ENCODE results near the gene TLE6. TPM values are rescaled to one million over a fixed set of nuclear protein-coding genes. Genes with fewer than 3 reads are reported as not detected.
A peak's percentile ranks its signal among the peaks of the same experiment; 100 is the strongest.

TLE6 gene
- total and polyA plus RNA-seq, 2 of the 13 experiments (the other 11 are each of a cell fraction or from before 2014, with no cell fraction given) = 0.24 to 5.5 TPM

- TF ChIP-seq ZNF513 (CRISPR knock-in tag; conservative IDR thresholded peaks at IDR 0.05) (no peak), ZNF496 (CRISPR knock-in tag; IDR thresholded peaks at IDR 0.05; ENCODE audit: insufficient replicate concordance) (no peak), ATAD3A (CRISPR knock-in tag; IDR thresholded peaks at IDR 0.05) (no peak), PITX1 (CRISPR knock-in tag; IDR thresholded peaks at IDR 0.05) (no peak; the same call in 1 of the 2 replicates), DNMT3B (CRISPR knock-in tag; conservative IDR thresholded peaks at IDR 0.05) (no peak), POLR2AphosphoS2 (IDR thresholded peaks at IDR 0.05; ENCODE audit: low read depth, low read length) (no peak), NR2F2 (IDR thresholded peaks at IDR 0.05; ENCODE audit: borderline replicate concordance, low read depth) (no peak), ZNF382 (CRISPR knock-in tag; IDR thresholded peaks at IDR 0.05; ENCODE audit: borderline replicate concordance) (no peak), ZNF329 (CRISPR knock-in tag; IDR thresholded peaks at IDR 0.05; ENCODE audit: low read depth) (no peak), ZNF879 (CRISPR knock-in tag; IDR thresholded peaks at IDR 0.05) (no peak), ZNF230 (CRISPR knock-in tag; IDR thresholded peaks at IDR 0.05) (0 out of 2 replicates have a peak, but pooled peaks have one; percentile 41), ZKSCAN5 (CRISPR knock-in tag; IDR thresholded peaks at IDR 0.05) (no peak), KDM4B (CRISPR knock-in tag; IDR thresholded peaks at IDR 0.05) (no peak), CHD4 (IDR thresholded peaks at IDR 0.05; ENCODE audit: borderline replicate concordance, low read length) (no peak), ZSCAN25 (CRISPR knock-in tag; IDR thresholded peaks at IDR 0.05) (peak; percentile 52; the same call in 1 of the 2 replicates), SRSF4 (IDR thresholded peaks at IDR 0.05; ENCODE audit: low read depth, low read length, poor library complexity, severe bottlenecking) (no peak), MED1 (CRISPR knock-in tag; IDR thresholded peaks at IDR 0.05) (peak; percentile 61; the same call in 1 of the 2 replicates), ZFP36L1 (CRISPR knock-in tag; IDR thresholded peaks at IDR 0.05) (no peak), ZNF337 (CRISPR knock-in tag; IDR thresholded peaks at IDR 0.05; ENCODE audit: borderline replicate concordance, low read depth) (no peak), PRMT3 (CRISPR knock-in tag; IDR thresholded peaks at IDR 0.05; ENCODE audit: borderline replicate concordance, low read depth) (no peak), CREBL2 (CRISPR knock-in tag; IDR thresholded peaks at IDR 0.05; ENCODE audit: borderline replicate concordance) (no peak; the same call in 1 of the 2 replicates), ZNF142 (CRISPR knock-in tag; IDR thresholded peaks at IDR 0.05) (peak; percentile 51; the same call in 1 of the 2 replicates)
These were observed at the start of gene TLE6 (continued) for GRCh38 chr19:2977001-2977745.

Measured in HepG2 (cell line).